ENCODE measurements around the gene TAF15.
A peak's percentile ranks its signal among the peaks of the same experiment; 100 is the strongest.

Gene TAF15

DNA sequence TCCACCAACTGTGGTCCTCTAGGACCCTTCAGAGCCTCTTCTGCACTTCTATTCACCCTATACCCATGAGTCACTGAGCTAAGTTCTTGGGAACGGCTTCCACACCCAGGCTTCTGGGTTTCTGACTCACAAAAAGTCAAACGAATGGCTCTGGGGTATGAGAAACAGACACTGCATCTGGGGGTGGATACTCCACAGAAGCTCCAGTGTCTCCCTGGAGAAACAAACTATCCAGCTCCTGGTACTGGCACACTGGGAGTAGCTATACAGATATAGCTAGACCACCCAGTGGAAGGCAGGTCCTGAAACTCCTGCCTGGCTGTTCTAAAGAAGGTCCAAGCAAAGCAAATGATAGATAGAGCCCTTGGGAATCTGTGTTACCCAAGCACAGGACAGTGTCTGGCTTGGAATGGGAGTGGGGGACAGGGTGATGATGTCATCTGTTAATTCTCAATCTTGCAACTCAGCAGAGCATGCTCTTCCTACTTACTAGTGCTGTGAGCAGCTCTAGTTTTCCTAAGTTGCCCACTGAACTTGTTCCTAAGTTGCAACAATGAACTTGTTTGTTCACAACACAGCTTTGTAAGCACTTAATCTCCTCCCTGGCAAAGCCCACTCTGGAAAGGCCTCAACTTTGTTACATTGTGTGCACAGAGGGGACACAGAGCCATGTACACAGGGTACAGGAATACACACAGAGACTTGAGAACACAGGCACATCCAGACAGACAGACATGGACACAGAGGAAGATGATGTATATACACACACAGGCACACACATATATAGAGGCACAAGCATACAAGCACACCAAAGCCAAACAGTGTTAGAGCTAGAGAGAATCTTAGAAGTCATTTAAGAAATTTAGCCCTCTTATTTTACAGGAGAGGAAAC is 20.6 kb upstream of the TAF15 start:
- DNase-seq: no peak

DNA sequence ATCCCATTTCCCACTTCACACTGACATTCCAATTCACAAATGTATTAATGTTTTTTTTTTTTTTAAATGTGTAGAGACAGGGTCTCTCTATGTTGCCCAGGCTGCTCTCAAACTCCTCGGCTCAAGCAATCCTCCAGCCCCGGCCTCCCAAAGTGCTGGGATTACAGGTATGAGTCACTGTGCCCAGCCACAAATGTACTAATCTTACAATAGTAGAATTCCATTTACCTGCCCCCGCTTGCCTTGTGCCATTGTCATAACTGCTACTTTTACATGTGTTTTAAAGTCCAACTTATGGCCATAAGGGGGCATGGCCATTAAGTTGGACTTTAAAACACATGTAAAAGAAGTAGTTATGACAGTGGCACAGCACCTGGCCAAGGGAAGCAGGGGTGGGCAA is 18.4 kb upstream of the TAF15 start:
- DNase-seq: no peak

DNA sequence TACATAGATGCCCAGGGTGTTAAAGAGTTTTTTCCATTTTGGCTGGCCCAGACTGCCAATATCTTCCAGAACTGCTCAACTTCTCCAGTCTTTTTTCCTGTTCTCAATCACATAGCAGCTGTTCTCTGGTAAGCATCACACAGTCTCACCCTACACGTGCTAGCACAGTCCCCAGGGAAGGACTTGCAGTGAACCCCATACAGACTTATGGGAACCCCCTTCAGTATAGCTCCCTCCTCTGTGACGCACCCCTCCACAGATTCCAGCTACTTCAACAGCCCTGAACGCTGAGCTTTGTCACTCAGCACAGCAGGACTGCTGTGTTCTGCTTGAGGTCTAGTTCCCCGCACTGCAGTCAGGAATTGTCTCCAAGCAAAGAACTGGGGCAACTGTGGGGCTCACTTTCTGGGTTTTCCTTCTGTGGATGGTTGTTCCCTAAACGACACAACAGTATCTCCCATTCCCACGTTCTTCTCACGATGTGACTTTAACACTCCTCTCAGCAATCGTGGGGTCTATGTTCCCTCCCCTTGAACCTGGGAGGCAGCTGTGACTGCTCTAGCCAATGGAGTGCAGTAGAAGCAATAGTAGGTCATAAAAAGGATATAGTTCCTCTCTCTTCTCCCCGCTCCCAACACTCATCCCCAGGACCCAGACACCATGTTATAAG is 17.5 kb upstream of the TAF15 start:
- no peak for DNase-seq

GRCh38 chr17:35793257-35793656 is 16.0 kb upstream of the TAF15 start:
- DNase-seq: no peak

DNA sequence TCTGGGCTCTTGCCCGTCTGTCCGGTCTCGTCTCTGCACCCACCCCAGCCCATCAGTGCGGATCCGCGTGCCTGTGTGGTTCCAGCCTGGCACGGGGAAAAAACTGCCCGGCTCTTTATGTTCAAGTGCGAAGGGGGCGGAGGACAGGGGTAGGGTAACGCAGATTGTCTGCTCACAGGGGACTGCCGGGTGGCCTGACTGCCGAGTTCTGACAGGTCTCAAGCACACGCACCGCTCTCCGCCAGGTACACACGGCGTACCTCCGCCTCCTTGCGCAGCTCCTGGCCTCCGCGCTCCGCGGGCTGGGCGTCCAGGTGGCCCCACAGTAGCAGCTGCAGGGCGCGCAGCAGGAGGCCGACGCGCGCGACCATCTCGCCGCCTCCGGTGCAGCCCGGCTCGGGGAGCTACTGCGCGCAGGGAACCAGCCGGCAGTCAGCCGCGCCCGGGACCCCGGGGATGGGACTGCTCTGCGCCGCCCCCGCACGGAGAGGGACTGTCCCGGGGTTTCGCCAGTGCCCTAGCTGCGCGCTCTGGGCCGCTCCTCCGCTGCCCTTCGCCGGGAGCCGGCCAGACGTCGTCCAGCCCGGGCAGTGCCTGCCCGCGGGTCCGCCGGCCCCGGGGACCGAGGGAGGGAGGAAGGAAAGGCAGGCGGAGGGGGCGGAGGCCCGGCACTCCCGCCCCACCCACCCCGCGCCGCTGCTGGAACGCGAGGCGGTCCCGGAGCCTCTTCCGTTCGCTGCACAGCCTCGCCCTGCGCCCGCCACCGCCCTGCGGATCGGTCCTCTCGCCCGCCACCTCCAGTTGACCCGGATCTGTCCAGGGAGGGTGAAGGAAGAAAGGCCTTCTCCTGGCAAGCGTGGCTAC is 14.0 kb upstream of the TAF15 start, which contains the start of gene MMP28:
MMP28 (minus strand) TSS at position 635 of the 864 bp plus-strand sequence; CDS start at position 371, 264 bp downstream.
- peak; percentile 33 for DNase-seq

GRCh38 chr17:35795871-35796265 is 13.4 kb upstream of the TAF15 start:
- DNase-seq: no peak

DNA sequence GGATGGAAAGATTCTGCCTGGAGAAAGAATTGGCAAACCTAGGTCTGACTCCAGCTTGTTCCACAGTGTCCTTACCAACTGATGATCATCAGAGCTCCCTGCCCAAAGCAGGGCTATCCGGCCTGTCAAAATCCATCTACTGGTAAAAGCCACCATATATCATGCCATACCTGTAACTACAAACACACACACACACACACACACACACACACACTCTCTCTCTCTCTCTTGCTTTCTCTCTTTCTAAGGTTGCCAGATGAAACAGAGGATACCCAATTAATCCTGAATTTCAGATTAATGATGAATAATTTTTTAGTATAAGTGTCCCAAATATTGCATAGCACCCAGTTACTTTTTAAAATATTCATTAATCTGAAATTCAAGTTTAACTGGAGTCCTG is 12.3 kb upstream of the TAF15 start:
- DNase-seq: no peak

DNA sequence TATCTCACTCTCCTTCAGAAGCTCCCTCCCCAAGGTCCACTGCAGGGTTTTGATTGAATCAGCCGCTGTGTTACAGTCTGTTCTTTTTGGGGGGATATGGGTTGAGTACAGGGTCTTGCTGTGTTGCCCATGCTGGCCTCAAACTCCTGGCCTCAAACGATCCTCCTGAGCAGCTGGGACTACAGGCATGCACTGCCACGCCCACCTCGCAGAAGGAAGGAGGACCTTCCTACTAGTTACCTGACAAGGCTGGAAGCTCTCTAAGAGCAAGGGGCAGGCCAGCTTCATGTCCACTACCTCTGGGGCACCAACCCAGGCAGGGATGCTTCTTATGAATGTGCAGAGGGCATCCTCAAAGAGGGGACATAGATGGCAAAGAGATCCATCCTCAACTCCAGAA is 11.9 kb upstream of the TAF15 start:
- no peak for DNase-seq

- no peak for DNase-seq
These were observed 11.4 kb upstream of the TAF15 start for GRCh38 chr17:35797918-35798317.

- DNase-seq: no peak
These were observed 9.3 kb upstream of the TAF15 start for GRCh38 chr17:35799942-35800341.

GRCh38 chr17:35801583-35802224 is 7.6 kb upstream of the TAF15 start:
- DNase-seq: peak; percentile 15

DNA sequence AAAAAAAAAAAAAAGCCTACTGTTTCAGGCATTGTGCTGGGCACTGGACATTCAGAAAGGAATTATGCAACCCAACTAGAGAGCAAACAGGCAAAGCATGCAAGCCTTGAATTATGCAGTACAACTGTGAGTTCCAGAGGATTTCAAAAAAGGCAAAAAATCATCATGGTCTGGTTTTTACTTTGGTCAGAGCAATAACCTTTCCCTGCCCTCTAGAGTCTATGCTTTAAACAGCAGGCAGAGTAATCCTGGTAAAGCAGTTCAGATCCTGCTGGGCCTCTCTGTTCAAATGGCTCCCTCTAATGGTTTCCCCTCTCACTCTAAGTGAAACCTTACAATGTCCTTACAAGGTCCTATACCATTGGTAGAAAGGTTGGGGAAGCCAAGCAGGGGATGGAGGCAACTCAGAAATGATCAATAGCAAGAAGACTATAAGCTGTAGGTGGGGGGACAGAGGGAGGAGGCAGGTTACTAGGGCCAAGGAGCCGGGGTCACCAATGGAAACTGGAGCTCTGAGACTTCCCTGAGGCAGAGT is 4.6 kb upstream of the TAF15 start:
- peak; percentile 82 for DNase-seq

DNA sequence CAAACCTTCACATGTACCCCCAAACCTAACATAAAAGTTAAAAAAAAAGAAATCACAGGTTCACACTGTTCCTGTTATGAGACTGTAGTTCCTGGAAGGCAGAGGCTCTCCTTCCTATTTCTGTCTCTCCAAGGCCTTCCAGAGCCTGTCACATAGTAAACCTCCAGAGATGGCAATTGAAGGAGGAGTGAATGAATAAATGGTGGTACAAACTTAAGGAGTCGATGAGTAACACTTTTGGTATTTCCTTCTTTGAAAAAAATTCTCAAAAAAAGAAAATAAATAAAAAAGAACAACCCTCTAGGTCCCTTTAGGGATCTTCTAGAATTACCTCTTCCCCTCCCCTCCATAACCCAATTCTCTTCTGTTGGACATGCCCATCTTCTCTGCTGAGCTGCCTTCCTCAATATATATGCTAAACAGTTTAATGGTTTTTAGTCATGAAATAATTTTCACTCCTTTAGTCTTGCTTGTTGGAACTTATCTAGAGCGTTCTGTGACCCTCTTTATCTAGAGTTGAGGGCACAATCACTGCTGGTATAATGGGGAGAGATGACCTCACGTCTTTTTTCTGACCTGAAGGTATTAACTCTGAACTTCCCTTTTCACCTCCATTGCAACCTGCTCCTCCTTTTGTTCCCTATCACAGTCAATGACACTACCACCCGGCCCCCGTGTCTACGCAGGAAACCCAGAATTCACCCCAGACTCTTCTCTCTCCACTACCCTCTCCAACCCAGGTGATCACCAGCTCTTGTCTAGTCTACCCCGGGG is 1.7 kb upstream of the TAF15 start:
- DNase-seq: no peak

GRCh38 chr17:35808240-35808961 is 883 bp upstream of the TAF15 start:
- no peak for DNase-seq

DNA sequence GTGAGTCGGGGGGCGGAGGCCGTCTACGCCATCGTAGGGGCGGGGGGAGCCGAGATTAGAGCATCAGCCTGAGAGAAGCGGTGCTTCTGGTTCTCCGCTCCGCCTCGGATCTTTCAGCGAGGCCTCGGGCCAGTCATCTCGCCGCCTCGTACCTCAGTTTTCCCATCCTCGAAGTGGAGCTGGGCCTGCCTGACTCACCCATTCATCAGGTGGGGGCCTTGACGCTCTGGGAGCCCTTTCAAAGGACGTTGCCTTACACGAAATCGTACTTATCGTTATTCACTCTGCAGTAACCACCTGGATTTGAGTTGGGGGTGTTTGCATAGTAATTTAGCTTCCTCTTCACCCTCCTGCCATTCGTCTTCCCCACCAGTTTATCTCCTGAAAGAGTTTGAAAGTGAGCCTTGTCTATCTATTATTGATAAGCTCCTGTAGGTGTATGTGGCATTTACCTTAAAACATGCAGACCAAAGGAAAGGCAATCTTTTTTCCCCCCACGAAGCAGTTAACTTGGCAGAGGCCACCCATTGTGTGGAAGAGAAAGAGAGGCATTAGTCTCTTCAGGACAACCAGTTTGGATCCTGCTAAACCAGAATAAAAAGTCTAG is 674 bp downstream of the TAF15 start:
- DNase-seq: no peak

GRCh38 chr17:35811759-35812158 is 2.5 kb downstream of the TAF15 start:
- DNase-seq: no peak

GRCh38 chr17:35812456-35812855 is 3.2 kb downstream of the TAF15 start:
- DNase-seq: no peak

- no peak for DNase-seq
These were observed 7.4 kb downstream of the TAF15 start for GRCh38 chr17:35816723-35817122.

DNA sequence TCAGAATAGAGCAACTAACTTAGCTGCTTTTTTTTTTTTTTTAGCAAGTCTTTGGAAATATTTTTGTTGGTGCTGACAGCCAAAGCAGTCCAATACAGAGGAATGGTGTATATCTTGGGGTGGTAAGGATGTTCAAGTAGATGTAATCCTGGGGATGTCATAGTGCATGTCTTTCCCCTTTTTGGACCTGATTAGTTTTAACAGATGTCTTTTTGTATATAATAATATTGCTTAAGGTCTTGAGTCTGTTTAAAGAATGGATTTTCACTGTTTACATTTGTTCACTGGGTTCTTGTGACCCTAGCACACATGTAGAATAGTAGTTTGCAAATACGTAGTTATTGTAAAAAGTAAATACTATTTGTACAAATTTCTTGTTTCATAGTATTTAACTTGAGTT is 7.9 kb downstream of the TAF15 start:
- no peak for DNase-seq

GRCh38 chr17:35819455-35819854 is 10.2 kb downstream of the TAF15 start:
- DNase-seq: no peak

DNA sequence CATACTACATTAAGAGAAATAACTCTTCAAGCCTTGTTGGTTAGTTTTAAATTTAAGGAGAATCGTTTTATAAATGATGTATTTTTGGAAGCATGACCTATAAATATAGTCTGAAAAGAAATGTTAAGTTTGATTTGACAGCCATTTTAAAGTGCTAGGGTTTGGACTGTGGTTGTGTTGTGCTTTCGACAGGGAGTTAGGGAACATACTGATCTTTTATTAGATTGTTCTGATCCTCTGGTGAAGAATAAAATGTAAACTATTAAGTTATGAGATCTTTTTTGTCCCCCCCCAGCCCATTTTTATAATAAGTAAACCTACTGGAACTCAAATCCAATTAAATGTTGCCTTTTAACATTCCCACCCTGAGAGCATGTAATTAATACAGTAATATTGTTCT is 12.0 kb downstream of the TAF15 start:
- DNase-seq: no peak

Measured in DMS79 treated with DMSO at 0.1 percent for 48 hours (cell line).